Measurements from ENCODE around the gene ZFP36L1.
A peak's percentile ranks its signal among the peaks of the same experiment; 100 is the strongest.

Gene ZFP36L1, protein sequence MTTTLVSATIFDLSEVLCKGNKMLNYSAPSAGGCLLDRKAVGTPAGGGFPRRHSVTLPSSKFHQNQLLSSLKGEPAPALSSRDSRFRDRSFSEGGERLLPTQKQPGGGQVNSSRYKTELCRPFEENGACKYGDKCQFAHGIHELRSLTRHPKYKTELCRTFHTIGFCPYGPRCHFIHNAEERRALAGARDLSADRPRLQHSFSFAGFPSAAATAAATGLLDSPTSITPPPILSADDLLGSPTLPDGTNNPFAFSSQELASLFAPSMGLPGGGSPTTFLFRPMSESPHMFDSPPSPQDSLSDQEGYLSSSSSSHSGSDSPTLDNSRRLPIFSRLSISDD

DNA sequence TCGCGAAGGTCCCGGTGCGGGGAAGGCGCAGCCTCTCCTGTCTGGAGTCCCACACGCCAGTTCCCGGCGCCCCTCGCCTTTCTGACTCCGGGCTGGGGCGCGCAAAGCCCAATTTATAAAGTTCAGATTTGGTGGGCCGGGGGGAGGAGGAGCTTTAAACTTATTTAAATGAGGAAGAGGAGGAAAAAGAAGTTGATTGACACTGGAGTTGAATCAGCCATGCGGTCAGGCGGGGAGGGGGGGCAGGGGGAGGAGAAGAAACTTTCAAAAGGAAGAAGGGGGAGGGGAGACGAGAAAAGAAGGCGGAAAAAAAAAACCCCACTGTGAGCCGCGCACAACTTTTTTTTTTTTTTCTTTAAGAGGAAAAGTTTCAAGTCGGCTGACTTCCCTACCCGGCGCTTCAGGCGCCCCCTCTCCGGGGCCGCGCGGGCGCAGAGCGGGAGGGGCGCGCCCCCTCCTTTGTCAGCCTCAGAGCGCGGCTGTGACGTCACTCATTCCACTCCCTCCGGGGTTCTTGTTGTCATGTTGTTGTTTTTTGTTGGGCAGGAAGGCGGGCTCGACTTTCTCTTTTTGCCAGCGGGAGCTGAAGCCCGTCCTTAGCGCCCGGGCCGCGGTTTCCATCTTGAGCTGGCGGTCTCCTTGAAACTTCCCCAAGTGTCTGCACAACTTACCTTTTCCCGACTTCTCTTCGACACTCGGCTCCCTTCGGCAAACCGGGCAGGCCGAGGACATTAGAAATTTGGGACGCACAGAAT is at the start of gene ZFP36L1:
TSS of gene ZFP36L1 (minus strand) at position 89 of the 755 bp plus-strand sequence. CDS start 129 bp downstream, outside the sequence.
- peak; percentile 94 for DNase-seq (ENCODE audit: low read depth)

DNA sequence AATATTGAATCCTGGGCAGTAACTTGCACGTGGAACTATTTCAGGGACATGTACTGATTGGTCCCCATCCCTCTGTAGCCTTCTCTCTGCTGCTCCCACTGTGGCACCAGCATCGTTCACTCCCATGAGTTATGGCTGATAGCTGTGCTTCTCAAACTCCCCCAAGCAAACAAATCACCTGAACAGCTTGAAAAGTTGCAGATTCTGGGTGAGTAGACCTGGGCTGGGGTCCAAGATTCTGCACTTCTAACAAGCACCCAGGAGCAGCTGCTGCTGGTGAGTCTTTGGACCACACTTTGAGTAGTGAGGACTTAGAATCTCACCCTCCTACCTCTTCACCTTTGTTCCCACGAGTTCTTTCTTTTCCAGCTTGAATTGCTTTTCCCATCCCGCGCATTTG is 49.4 kb upstream of the ZFP36L1 start:
- no peak for DNase-seq (ENCODE audit: low read depth)

DNA sequence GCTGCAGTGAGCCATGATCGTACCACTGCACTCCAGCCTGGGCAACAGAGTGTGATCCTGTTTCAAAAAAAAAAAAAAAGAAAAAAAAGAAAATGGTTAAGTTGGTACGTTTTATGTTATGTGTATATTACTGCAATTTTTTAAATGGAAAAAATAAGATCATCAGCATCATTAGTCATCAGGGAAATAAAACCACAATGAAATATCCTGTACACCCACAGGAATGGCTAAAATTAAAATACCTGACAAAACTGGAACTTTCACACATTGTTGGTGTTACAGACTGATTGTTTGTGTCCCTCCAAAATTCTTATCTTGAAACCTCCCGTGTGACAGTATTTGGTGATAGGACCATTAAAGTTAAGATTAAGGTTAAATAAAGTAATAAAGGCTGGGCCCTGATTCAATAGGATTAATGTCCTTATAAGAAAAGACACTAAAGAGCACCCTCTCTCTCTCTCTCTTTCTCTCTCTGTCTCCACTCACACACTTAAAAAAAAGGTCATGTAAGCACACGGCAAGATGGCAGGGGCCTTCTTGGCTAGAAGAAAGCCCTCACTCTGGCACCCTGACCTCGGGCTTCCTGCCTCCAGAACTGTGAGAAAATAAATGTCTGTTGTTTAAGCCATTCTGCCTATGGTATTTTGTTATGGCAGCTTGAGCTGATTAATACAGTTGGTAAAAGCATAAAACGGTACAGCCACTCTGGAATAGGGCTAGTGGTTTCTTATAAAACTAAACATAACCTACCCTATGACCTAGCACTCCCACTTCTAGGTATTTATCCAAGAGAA is 48.3 kb upstream of the ZFP36L1 start:
- DNase-seq (ENCODE audit: low read depth), result no peak

DNA sequence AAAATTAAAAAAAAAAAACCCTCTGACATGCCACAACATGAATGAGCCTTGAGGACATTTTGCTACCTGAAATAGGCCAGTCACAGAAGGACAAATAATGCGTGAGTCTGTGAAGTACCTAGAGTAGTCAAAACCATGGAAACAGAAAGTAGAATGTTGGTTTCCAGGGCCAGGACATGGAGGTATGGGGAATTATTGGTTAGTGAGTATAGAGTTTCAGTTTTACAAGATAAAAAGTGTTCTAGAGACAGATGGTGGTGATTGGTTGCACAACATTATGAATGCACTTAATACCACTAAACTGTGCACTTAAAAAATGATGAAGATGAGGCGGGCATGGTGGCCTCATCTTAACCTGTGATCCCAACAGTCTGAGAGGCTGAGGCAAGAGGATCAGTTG is 47.6 kb upstream of the ZFP36L1 start:
- no peak for DNase-seq (ENCODE audit: low read depth)

DNA sequence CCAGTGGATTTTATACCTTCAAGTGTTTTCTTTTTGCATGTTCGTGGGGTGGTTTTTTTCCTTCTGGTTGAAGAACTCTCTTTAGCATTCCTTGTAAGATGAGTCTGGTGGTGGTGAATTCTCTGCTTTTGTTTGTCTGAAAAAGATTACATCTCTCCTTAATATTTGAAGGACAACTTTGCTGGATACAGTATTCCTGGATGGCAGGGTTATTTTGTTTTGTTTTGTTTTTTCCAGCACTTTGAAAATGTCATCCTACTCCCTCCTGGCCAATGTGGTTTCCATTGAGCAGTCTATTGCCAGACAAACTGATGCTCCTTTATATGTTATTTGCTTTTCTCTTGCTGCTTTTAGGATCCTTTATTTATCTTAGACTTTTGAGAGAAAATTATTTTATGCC is 43.2 kb upstream of the ZFP36L1 start:
- DNase-seq (ENCODE audit: low read depth), result no peak

DNA sequence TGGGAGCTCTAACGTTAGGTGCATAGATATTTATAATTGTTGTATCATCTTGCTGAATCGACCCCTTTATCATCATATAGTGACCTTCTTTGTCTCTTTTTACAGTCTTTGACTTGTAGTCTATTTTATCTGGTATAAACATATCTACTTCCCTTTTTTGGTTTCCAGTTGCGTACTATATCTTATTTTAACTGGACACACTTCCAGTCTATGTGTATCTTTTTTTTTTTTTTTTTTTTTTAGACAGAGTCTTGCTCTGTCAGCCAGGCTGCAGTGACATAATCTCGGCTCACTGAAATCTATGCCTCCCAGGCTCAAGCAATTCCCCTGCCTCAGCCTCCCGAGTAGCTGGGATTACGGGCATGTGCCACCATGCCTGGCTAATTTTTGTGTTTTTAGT is 41.9 kb upstream of the ZFP36L1 start:
- no peak for DNase-seq (ENCODE audit: low read depth)

DNA sequence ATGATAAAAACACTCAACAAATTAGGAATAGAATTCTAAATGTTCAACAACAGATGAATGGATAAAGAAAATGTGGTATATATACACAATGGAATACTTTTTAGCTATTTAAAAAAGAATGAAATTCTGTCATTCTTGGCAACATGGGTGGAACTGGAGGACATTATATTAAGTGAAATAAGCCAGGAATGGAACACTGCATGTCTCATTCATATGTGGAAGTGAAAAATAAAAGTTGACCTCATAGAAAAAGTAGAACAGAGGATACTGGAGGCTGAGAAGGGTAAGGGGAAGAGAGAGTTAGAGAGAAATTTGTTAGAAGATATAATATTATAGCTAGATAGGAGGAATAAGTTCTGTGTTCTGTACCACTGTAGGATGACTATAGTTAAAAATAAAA is 35.8 kb upstream of the ZFP36L1 start:
- no peak for DNase-seq (ENCODE audit: low read depth)

DNA sequence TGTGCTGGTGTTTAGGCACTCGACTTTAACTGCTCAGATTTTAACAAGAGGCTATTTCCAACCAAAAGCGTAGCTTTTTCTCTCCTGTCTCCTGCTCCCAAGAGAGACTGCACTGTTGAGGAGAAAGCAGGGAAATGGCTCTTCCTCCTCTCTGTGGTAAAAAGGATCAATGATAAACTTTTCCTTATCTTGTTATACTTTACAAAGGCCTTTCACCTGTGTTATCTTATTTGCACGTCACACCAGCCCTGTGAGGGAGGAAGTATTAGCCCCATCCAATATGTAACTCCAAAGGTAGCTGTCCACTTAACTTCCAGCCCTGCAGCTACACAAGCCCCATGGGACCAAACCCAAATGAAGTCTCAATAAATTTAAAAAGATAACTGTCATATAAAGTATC is 32.9 kb upstream of the ZFP36L1 start:
- no peak for DNase-seq (ENCODE audit: low read depth)

DNA sequence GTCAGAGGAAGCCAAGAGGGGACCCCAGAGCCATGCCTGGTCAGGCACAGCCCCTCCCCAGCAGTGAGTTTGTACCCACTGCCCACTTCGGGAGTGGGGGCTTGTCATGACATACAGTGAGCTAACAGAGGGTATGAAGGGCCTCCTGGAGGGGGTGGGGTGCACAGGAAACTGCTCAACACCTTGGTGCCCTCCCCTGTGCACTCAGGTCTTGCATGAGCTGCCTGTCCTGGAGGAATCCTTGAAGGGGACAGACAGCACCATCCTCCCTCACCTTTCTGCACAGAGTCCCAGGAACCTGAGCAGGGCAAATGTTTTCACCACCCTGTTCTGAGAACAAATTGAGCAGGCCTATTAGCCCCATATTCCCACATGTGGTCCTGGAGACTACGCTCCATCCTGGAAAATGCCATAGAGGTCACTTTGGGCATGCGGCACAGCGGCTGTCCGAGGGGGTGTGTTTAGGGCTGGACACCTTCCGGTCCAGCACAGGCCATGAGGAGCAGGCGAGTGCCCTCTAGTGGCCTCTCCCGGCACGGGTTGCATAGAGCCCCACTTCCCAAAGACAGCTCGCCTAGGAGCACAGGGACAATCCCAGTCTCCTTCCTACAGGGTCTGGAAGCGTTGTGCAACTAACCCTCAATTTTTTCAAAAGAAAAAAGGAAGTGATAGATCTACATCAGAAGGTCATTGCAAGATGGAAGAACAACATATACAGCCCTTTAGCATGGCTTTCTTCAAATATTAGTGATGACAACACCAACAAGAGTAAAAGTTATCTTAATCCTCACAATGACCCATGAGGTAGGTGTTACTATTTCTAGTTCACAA is 31.9 kb upstream of the ZFP36L1 start:
- peak; percentile 42 for DNase-seq (ENCODE audit: low read depth)

DNA sequence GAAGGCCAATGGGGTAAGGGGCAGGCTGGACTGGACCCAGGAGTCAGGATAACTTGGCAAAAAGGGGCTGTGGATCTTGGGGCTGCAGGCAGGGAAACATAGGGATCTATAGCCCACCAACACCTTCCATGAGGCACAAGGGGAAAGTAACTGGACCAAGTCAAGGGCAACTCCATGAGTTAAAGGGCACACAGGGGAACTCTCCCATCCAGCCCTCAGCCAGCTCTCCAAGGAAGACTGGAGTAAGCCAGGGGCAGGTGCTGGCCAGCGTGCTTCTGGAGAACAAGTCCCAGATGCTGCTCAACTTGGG is 31.3 kb upstream of the ZFP36L1 start:
- no peak for DNase-seq (ENCODE audit: low read depth)

DNA sequence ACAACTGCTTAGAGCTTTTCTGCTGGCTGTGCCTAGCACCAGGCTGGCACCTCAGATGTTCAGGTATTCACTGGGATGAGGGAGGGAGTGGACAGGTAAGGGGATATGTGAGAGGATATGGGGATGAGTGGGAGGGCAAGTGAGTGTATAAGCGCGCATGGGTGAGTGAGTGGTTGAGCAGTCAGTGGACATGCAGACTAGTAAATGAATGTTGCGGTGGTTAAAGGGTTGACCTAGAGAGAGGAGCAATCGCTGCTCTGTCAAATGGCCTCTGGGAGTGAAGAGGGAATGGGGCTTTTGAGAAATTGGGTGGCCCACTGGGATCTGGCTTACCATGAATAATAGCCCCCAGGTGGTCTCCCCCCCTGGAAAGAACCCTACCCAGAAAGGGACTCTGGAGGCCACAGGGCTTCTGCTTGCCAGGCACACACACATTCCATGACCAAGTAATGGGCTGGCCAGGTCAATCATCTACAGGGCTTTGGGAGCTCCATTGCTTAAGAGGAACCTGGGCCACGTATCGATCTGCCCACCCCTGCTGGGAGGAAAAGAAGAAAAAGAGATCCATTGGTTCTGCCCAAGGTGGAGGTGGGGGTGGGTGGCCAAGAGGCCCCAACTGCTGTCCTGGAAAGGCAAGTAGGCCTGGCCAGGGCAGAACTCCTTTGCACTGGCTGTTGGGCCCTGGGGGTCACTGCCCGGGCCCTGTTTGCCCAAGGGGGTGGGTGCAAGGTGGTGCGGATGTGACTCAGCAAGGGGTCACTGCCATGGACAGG is 30.8 kb upstream of the ZFP36L1 start:
- no peak for DNase-seq (ENCODE audit: low read depth)

DNA sequence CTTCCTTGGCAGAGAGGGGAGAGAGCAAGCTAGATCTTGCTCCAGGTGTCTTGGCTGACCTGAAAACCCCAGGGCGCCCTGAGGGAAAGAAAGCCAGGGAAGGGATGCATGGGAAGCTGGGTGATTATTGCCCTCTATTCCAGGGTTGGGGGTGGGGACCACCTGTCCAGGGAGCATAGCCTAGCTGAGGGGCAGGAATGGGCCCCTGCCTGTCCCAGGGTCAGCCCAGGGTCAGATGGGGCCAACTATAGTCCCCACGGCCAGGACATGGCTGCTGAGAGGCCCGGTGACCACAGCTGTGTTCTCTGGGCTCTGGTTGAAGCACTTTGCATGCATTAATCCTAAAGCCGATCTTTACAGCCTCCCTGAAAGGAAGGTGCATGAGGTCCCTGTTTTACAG is 30.1 kb upstream of the ZFP36L1 start:
- no peak for DNase-seq (ENCODE audit: low read depth)

DNA sequence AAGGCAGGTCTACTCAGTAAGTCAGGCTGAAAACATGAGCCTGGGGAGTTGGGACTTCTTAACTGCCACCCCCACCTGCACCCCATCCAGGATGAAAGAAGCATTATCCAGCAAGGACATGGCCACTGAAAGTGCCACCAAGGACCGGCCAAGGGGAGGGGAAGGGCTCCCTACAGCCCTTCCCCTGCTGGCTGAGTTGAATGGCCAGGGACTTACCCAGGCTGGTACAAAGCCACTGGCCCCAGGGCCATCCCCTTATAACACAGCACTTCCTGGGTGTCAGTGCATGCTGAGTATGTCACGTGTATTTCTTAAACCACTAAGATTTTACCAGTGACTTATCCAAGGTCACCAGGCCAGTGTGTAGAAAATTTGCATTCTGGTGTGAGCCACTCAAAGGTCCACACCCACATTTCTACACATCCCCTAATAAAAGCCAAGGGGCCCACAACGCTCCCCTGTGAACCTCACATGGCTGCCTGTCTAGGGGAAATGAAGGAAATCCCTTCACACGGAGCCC is 29.3 kb upstream of the ZFP36L1 start:
- no peak for DNase-seq (ENCODE audit: low read depth)

DNA sequence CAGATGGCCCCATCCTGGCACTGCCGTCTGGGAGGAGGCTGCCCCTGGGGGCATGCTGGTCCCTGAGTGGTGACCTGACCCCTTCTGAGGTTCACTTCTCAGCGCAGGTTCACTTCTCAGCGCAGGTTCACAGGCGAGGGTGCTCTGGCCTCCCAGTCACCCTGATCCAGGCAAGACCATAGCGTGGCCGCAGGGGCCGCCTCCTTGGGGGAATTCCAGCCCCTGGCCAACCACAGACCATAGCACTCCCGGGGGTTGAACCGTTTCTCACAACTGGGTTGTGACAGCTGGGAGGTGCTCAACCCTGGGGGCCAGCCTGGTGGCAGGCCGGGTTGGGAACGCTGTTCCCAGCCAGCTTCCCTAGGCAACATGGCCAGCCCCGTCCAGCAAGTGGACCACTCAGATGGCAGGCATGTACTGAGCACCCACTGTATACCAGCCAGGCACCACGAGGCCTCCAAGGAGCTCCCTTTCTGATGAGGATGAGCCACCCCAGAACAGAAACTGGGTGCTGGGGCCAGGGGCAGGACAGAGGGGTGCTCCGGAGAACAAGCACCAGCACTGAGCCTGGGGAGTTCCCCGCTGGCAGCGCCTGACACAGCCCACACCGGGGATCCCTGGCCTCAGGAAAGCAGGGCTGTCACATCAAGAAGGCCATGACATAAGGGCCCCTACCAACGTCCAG is 28.3 kb upstream of the ZFP36L1 start:
- no peak for DNase-seq (ENCODE audit: low read depth)

DNA sequence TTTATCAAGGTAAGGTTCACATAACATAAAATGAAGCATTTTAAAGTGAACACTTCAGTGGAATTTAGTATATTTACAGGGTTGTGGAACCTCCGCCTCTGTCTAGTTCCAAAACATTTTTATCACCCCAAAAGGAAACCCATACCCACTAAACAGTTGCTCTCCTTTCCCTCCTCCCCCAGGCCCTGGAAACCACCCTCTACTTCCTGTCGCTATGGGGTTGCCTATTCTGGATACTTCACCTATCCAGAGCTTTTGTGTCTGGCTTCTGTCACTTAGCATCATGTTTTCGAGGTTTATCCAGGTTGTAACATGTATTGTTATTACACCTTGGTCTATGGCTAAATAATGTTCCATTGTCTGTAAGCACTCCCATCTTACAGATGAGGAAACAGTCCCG is 27.7 kb upstream of the ZFP36L1 start:
- no peak for DNase-seq (ENCODE audit: low read depth)

DNA sequence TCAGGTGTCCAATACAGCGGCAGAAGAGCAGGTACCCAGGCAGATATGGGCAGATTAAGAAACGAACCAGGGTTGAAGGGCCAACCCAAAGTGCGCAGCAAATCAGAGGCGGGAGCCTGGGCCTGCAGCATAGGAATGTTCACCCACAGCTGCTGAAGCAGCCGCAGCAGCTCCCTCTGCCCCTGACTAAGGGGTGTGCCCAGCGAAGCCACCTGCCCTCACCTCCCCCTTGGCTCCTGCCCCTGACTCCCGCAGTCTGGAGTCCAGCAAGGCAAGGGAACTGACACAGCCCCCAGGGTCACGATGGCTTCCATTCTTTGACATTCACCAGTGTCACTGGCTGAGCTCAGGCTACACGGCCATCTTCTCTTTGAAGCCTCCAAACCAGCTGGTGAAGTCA is 27.3 kb upstream of the ZFP36L1 start:
- DNase-seq (ENCODE audit: low read depth), result no peak

DNA sequence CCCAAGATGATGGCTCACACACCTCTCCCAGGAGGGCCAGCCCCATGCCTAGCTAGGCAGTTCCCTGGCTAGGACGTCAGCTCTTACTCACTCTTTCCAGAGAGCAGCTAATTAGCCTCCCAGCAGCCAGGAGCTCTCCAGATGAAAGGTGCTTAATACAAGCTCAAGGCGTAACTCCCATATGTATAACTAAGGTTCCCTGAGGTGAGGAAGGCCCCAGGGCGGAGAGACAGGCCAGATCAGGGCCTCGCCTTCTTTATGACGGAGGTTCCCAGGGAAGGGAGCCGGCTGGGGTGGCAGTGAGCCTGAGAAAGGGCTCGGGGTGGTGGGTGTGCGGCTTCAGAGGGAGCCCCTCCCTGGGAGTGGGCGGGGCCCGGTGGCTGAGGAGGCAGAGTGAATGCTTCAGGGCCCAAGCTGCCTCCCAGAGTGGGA is 26.4 kb upstream of the ZFP36L1 start:
- peak; percentile 73 for DNase-seq (ENCODE audit: low read depth)

DNA sequence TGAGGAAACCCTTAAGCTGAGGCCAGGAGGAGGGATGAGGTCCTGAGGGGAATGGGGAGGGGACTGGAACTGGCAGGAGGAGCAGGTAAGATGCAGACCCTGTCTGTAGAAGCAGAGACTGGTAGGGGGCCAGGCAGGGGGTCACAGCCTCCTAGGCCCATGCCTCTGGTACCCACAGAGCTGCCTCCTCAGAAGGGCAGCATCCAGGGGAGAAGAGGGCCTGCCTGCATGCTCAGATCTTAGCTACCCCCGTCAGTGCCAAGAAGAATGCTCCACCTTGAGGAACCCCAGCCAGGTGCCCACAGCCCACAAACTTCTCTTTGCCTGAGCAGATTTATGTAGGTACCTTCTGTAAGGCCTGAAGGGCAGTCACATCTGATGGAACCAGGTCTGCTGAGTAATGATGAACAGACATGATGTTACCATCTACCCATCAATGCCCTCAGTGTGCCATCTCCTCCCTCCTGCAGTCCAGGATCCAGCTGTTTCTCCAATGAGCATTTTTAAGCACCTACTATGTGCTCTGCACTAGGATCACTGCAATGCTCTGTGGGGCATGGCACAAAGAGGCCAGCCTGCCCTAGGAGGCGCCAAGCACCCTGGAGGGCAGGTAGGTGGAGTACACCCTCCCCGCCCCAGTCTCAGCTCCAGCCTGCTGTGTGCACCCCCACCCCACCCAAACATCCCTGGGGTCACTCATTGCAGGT is 24.8 kb upstream of the ZFP36L1 start:
- no peak for DNase-seq (ENCODE audit: low read depth)

DNA sequence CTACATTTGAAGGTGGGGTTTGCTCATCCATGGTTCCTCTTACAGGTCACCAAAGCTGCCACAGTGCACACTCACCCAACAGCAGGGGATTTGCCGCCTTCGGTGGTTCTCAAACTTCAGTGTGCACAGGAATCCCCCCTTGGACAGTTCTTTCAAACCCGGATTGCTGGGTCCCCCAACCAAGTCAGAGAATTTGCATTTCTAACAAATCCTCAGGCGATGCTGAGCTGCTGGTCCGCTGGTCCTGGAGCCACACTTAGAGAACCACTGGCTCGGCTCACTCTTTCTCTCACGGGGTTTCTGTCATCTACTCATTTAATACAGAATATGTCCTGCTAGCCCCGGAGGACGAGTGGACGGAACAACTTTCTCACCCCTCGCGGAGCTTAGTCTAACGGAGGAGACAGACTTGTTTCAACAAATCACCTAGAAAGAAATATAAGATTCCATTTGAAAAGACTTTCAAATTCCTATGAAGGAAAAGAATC is 24.1 kb upstream of the ZFP36L1 start:
- DNase-seq (ENCODE audit: low read depth), result no peak
